GM12874 (cell line): Measurements from ENCODE around the gene SDHB.

ENCODE experiments used
- CTCF ChIP-seq: IDR thresholded peaks from 2 replicates; pipeline ENCODE4 v1.5.1; 2011; ENCODE audit warnings: low read depth, mild to moderate bottlenecking, control low read depth, low read length, moderate library complexity; ENCODE audit not compliant: insufficient read depth

Gene SDHB

GRCh38 chr1:17053685-17054410 lies at the start of gene SDHB:
Gene SDHB, minus strand, starts transcription at chr1:17054032. Its CDS starts 13 bp downstream, at chr1:17054019.
- TF ChIP-seq CTCF = no peak

- no peak for TF ChIP-seq CTCF
Measured at GRCh38 chr1:17102232-17102631, 48.4 kb upstream of the SDHB start.

GRCh38 chr1:17101261-17101660 lies 47.4 kb upstream of the SDHB start:
- TF ChIP-seq CTCF = no peak

GRCh38 chr1:17099616-17100340 lies 45.9 kb upstream of the SDHB start:
- no peak for TF ChIP-seq CTCF

GRCh38 chr1:17098446-17099317 lies 44.9 kb upstream of the SDHB start:
- TF ChIP-seq CTCF = no peak

- no peak for TF ChIP-seq CTCF
Measured at GRCh38 chr1:17097787-17098186, 44.0 kb upstream of the SDHB start.

GRCh38 chr1:17097147-17097546 lies 43.3 kb upstream of the SDHB start:
- TF ChIP-seq CTCF = no peak
